22Rv1 (cell line): ENCODE results near the gene C1QTNF9.
"Not testable (repeated sequence)": the region's sequence is repeated elsewhere in the genome, so short reads cannot be mapped to it uniquely, and the experiment has no call there.

Experiments
- H3K27ac ChIP-seq: fragments of 450-650 bp; 2 replicates; pipeline ENCODE4 v1.5.1; 2017
- ZFX ChIP-seq: fragments of 450-650 bp; IDR thresholded peaks from 2 replicates; pipeline ENCODE4 v1.6.1; 2017; ENCODE audit warnings: antibody characterized with exemption, borderline replicate concordance
- TF ChIP-seq, protein P1 (sequence below): fragments of 450-650 bp; IDR thresholded peaks from 2 replicates; pipeline ENCODE4 v1.5.1; 2017; ENCODE audit warnings: mild to moderate bottlenecking

C1QTNF9 gene

DNA sequence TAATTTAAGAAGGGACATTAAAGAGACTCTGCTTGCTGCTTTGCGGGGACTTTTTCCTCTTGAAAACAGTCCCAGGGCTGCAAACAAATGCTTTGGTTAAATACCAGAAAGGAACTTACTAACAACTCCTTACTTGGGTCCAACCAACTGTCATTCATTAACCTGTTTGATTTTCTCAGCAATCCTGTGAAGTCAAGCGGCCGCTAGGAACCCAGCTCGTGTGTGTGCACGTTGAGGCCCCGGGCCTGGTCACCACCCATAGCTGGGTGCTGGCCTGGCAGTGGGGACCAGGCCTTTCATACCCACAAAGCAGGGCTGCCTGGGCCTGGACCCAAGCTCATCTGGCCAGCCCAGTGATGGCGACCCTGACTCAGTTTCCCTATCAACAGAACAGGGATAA lies 50.7 kb downstream of the C1QTNF9 start:
- H3K27ac ChIP-seq: no peak overlapping the region
- TF ChIP-seq ZFX: no peak
- TF ChIP-seq, protein P1, sequence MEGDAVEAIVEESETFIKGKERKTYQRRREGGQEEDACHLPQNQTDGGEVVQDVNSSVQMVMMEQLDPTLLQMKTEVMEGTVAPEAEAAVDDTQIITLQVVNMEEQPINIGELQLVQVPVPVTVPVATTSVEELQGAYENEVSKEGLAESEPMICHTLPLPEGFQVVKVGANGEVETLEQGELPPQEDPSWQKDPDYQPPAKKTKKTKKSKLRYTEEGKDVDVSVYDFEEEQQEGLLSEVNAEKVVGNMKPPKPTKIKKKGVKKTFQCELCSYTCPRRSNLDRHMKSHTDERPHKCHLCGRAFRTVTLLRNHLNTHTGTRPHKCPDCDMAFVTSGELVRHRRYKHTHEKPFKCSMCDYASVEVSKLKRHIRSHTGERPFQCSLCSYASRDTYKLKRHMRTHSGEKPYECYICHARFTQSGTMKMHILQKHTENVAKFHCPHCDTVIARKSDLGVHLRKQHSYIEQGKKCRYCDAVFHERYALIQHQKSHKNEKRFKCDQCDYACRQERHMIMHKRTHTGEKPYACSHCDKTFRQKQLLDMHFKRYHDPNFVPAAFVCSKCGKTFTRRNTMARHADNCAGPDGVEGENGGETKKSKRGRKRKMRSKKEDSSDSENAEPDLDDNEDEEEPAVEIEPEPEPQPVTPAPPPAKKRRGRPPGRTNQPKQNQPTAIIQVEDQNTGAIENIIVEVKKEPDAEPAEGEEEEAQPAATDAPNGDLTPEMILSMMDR: no peak

DNA sequence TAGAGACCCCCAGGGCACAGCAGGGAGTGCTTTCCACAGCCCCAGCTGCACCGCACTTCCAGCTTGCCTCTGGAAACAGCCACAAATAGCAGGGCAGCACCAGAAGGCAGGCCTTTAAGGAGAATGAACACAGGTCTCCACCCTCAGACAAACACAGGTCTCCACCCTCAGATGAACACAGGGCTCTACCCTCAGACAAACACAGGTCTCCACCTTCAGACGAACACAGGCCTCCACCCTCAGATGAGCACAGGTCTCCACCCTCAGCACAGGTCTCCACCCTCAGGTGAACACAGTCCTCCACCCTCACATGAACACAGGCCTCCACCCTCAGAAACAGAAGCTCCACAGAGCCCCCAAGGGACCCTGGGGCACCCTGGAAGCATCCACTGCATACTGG lies 51.7 kb downstream of the C1QTNF9 start:
- no peak for TF ChIP-seq ZFX
- TF ChIP-seq, protein P1: no peak
- H3K27ac ChIP-seq: no peak overlapping the region

GRCh38 chr13:24361852-24362366 lies 52.5 kb downstream of the C1QTNF9 start:
- no peak overlapping the region for H3K27ac ChIP-seq
- TF ChIP-seq, protein P1: no peak
- TF ChIP-seq ZFX: no peak

GRCh38 chr13:24362435-24362952 lies 53.1 kb downstream of the C1QTNF9 start:
- H3K27ac ChIP-seq: no peak overlapping the region
- TF ChIP-seq, protein P1: no peak
- TF ChIP-seq ZFX: no peak

DNA sequence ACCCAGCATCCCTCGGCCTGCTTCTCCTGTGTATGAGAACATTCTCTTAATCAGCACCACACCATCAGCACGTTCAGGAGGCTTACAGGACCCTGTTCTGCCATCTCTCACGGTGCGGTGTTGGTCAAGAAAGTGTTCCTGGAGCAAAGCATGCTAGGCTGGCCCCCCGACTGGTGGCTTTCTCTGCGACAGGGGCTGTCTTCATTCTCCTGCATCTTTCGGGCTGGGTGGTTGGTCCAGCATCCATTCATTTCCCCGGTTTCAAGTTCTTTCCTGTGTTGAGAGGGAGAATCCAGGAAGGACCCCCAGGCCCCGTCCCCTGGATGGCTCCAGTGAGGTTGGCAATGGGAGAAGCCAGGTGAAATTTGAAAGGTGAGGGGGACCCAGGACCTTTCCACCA lies 55.8 kb downstream of the C1QTNF9 start:
- TF ChIP-seq, protein P1: no peak
- no peak for TF ChIP-seq ZFX

DNA sequence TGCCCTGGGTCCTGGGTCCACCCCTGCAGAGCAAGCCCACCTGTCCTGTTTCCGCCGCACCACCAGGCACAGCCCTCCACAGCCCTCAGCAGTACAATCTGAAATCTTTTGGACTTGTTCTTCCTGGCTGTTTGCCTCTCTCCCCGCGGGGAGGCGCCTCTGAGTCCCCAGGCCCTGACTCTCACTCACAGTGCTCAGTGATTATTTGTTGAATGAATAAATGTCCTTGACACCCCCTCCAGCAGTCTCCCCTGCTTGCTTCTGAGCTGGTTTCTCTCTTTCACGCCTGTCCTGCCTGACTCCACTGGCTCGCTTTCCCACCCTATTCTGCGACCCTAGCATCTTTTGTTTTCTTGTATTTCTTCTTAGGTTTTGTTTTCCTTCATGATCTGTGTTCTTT lies 56.9 kb downstream of the C1QTNF9 start:
- not testable (repeated sequence) for H3K27ac ChIP-seq

More for the DNA sequence above, 55.8 kb downstream of the C1QTNF9 start:
- no peak overlapping the region for H3K27ac ChIP-seq

GRCh38 chr13:24371273-24371672 lies 61.9 kb downstream of the C1QTNF9 start:
- H3K27ac ChIP-seq: not testable (repeated sequence)
